ENCODE data around the gene KCNJ6. TPM values are rescaled to one million over a fixed set of nuclear protein-coding genes. Genes with fewer than 3 reads are reported as not detected.

Gene KCNJ6
- total RNA-seq, 4 donors from 2014 or later = 0.62 TPM; not detected in 3

GRCh38 chr21:37899146-37899545, 17.1 kb downstream of the KCNJ6 start:
- no peak overlapping the region for H3K4me3 ChIP-seq
- H3K9me3 ChIP-seq = no peaks in the 10 kb centered on the region
- TF ChIP-seq, protein P1, sequence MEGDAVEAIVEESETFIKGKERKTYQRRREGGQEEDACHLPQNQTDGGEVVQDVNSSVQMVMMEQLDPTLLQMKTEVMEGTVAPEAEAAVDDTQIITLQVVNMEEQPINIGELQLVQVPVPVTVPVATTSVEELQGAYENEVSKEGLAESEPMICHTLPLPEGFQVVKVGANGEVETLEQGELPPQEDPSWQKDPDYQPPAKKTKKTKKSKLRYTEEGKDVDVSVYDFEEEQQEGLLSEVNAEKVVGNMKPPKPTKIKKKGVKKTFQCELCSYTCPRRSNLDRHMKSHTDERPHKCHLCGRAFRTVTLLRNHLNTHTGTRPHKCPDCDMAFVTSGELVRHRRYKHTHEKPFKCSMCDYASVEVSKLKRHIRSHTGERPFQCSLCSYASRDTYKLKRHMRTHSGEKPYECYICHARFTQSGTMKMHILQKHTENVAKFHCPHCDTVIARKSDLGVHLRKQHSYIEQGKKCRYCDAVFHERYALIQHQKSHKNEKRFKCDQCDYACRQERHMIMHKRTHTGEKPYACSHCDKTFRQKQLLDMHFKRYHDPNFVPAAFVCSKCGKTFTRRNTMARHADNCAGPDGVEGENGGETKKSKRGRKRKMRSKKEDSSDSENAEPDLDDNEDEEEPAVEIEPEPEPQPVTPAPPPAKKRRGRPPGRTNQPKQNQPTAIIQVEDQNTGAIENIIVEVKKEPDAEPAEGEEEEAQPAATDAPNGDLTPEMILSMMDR (IDR thresholded peaks at IDR 0.05) = no peak
- no peak for TF ChIP-seq POLR2A (IDR thresholded peaks at IDR 0.05)
- H3K4me1 ChIP-seq = no peaks in the 10 kb centered on the region
- intact Hi-C loops (cut with DNase I; ENCODE audit: low total_unique reads) = no loop called here
- DNase-seq = no peak
- no peak overlapping the region for H3K27ac ChIP-seq
- no peaks in the 10 kb centered on the region for H3K27me3 ChIP-seq
- H3K36me3 ChIP-seq = no peaks in the 10 kb centered on the region

DNA sequence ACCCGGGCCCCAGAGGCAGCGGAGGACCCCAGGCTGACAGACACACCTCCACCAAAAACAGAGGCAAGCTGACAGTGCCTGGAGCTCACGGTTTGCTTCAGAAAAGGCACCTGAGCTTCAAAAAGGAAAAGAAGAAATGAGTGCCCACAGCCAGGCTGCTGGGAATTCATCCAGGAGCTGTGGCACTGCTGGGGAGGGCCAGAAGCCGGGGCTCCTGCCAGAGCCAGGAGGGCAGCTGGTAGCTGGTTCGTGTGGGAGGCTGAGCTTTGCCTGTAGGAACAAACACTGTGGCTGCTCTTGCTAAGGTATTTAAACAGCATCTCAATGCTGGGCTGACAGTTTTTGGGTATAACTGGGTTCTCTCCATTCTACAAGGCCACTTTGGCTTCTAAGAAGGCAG, 19.5 kb downstream of the KCNJ6 start:
- Histone ChIP-seq H3K36me3 (no peaks in the 10 kb centered on the region), H3K4me1 (no peaks in the 10 kb centered on the region), H3K27me3 (no peaks in the 10 kb centered on the region), H3K27ac (no peak overlapping the region), H3K9me3 (no peaks in the 10 kb centered on the region), H3K4me3 (no peak overlapping the region)
- DNase-seq = no peak
- TF ChIP-seq, protein P1 (IDR thresholded peaks at IDR 0.05) = no peak
- no peak for TF ChIP-seq POLR2A (IDR thresholded peaks at IDR 0.05)
- intact Hi-C loops (cut with DNase I; ENCODE audit: low total_unique reads) = no loop called here

DNA sequence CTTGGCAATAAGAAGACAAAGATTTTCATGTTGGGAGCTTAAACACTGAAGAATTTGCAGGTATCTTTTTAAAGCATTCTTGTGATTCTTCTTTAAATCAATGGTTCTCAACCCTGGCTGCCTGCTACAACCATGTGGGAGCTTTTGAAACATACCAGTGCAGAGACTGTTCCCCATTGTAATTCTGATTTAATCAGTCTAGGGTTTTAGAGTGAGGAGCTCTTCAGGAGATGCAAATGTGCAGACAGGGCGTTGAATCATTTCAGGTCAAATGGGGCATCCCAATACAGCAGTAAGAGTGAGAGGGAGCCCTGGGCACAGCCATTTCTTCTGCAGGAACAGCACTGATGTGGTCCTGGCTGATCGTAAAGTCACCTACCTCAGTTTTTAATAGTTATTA, 24.3 kb downstream of the KCNJ6 start:
- H3K9me3 ChIP-seq = no peaks in the 10 kb centered on the region
- DNase-seq = no peak
- H3K27ac ChIP-seq = no peak overlapping the region
- no peaks in the 10 kb centered on the region for H3K27me3 ChIP-seq
- intact Hi-C loops (cut with DNase I; ENCODE audit: low total_unique reads) = no loop called here
- TF ChIP-seq POLR2A (IDR thresholded peaks at IDR 0.05) = no peak
- TF ChIP-seq, protein P1 (IDR thresholded peaks at IDR 0.05) = no peak
- H3K4me3 ChIP-seq = no peak overlapping the region
- no peaks in the 10 kb centered on the region for H3K36me3 ChIP-seq
- no peaks in the 10 kb centered on the region for H3K4me1 ChIP-seq

- TF ChIP-seq POLR2A (IDR thresholded peaks at IDR 0.05) = no peak
- TF ChIP-seq, protein P1 (IDR thresholded peaks at IDR 0.05) = no peak
- Histone ChIP-seq H3K9me3 (no peaks in the 10 kb centered on the region), H3K27ac (no peak overlapping the region), H3K27me3 (no peaks in the 10 kb centered on the region), H3K36me3 (no peaks in the 10 kb centered on the region), H3K4me3 (no peak overlapping the region), H3K4me1 (no peaks in the 10 kb centered on the region)
- intact Hi-C loops (cut with DNase I; ENCODE audit: low total_unique reads) = no loop called here
- no peak for DNase-seq
These were observed 27.6 kb downstream of the KCNJ6 start for GRCh38 chr21:37888659-37889058.

DNA sequence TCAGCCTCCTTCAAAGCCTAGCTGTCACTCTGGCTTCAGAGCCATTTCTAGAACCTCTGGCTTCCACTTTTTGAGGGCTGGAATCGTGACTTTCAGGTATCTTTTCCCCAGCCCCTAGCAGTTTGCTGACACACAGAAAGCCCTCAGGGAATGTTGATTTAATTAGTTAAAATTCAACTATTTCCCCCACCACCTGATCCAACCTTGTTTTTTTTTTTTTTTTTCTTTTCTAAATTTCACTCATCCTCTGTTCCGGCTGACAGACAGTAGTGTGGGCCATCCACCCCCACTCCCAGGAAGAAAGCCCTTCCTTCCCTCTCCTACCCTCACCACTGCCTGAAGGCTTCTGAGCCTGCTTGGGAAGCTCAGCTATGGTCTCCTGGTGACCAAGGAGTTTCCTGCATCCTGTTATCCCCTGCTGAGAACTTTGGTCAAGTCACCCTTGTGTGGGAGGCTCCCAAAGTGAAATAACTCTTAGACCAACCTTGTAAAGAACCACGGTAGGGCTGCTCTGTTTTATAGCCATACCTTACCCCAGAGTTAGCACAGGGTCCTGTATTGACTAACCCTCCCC, 29.4 kb downstream of the KCNJ6 start:
- DNase-seq = no peak
- no peaks in the 10 kb centered on the region for H3K27me3 ChIP-seq
- no peak for TF ChIP-seq POLR2A (IDR thresholded peaks at IDR 0.05)
- TF ChIP-seq, protein P1 (IDR thresholded peaks at IDR 0.05) = no peak
- H3K27ac ChIP-seq = no peak overlapping the region
- H3K9me3 ChIP-seq = no peaks in the 10 kb centered on the region
- intact Hi-C loops (cut with DNase I; ENCODE audit: low total_unique reads) = no loop called here
- H3K4me1 ChIP-seq = no peaks in the 10 kb centered on the region
- no peaks in the 10 kb centered on the region for H3K36me3 ChIP-seq
- H3K4me3 ChIP-seq = no peak overlapping the region

All from uterus (tissue), 4 donors.